Natural killer cell (primary cell): ENCODE measurements around the gene VIPR1. TPM values are rescaled to one million over a fixed set of nuclear protein-coding genes. Genes with fewer than 3 reads are reported as not detected.

Experiments used
- ATAC-seq, 3 donors: fragments of 150-1000 bp in 2 of 3; fragments of 200-7000 bp in 1 of 3; cut with Tn5 transposase; 1 replicate in 1 of 3; 2 replicates in 2 of 3; pipeline ENCODE4 v1.10.0; 2021; ENCODE audit warnings: mild to moderate bottlenecking in 2 of 3, moderate library complexity in 2 of 3
- DNase-seq, 2 donors: peaks; one replicate each; pipeline versions ENCODE4 v3.0.0 to v3.0.0-alpha.2; 2013 to 2021; ENCODE audit warnings: mixed read lengths in 1 of 2
- H3K27ac ChIP-seq: one replicate; pipeline ENCODE4 v1.5.1; 2013; ENCODE audit warnings: mild to moderate bottlenecking, low read length
- H3K27me3 ChIP-seq: one replicate; pipeline ENCODE4 v1.6.1; 2013; ENCODE audit warnings: low read length; ENCODE audit not compliant: control insufficient read depth, insufficient read depth
- H3K36me3 ChIP-seq: one replicate; pipeline ENCODE4 v1.6.1; 2013; ENCODE audit warnings: low read length; ENCODE audit not compliant: control insufficient read depth, insufficient read depth
- H3K4me1 ChIP-seq: one replicate; pipeline ENCODE4 v1.6.1; 2013; ENCODE audit warnings: low read length; ENCODE audit not compliant: control insufficient read depth, insufficient read depth
- H3K4me3 ChIP-seq: one replicate; pipeline ENCODE4 v1.5.1; 2013; ENCODE audit warnings: low read length
- H3K9me3 ChIP-seq: one replicate; pipeline ENCODE4 v1.6.1; 2013; ENCODE audit warnings: low read length; ENCODE audit not compliant: control insufficient read depth, insufficient read depth
- H3K27ac Mint-ChIP-seq, 2 donors: one replicate each; pipeline ENCODE4 v1.8.0; 2022; ENCODE audit warnings: mild to moderate bottlenecking in 2 of 2, mixed read lengths in 2 of 2, moderate library complexity in 1 of 2
- H3K27me3 Mint-ChIP-seq, 2 donors: one replicate each; pipeline ENCODE4 v1.8.0; 2022; ENCODE audit warnings: low read depth in 2 of 2, mixed read lengths in 2 of 2
- H3K36me3 Mint-ChIP-seq: one replicate; pipeline ENCODE4 v1.8.0; 2022; ENCODE audit warnings: mixed read lengths
- H3K4me1 Mint-ChIP-seq, 2 donors: one replicate each; pipeline ENCODE4 v1.8.0; 2022; ENCODE audit warnings: mixed read lengths in 2 of 2
- H3K4me3 Mint-ChIP-seq: one replicate; pipeline ENCODE4 v1.8.0; 2022; ENCODE audit warnings: mild to moderate bottlenecking, moderate library complexity, mixed read lengths
- H3K9me3 Mint-ChIP-seq, 2 donors: one replicate each; pipeline ENCODE4 v1.8.0; 2022; ENCODE audit warnings: mixed read lengths in 2 of 2
- WGBS: methylation state at CpG from one replicate; pipeline ENCODE4 v1.1.7; 2013; ENCODE audit warnings: missing lambda C conversion rate; ENCODE audit not compliant: insufficient coverage; 5-methylcytosine and 5-hydroxymethylcytosine counted together
- intact Hi-C: fragments of 100-400 bp; cut with micrococcal nuclease; formaldehyde crosslinking; loops from one replicate; pipeline ENCODE4 v1.14.2; 2022
- total RNA-seq, 4 donors: library from RNA; stranded (reverse); fragments of 120-200 nt in 1 of 4; gene quantifications; one replicate each; pipeline versions ENCODE4 v1.2.3 to v1.2.4, GENCODE V29; 2013 to 2022
- TF ChIP-seq, protein P1 (sequence below): fragments of 200-600 bp; IDR thresholded peaks from one replicate; pipeline ENCODE4 v1.8.0; 2022; ENCODE audit warnings: antibody characterized with exemption

VIPR1 gene
- total RNA-seq, 3 donors from 2014 or later (not counting 1 experiment from before 2014, with no cell fraction given): 2.3 to 3.1 (median 2.4) TPM

DNA sequence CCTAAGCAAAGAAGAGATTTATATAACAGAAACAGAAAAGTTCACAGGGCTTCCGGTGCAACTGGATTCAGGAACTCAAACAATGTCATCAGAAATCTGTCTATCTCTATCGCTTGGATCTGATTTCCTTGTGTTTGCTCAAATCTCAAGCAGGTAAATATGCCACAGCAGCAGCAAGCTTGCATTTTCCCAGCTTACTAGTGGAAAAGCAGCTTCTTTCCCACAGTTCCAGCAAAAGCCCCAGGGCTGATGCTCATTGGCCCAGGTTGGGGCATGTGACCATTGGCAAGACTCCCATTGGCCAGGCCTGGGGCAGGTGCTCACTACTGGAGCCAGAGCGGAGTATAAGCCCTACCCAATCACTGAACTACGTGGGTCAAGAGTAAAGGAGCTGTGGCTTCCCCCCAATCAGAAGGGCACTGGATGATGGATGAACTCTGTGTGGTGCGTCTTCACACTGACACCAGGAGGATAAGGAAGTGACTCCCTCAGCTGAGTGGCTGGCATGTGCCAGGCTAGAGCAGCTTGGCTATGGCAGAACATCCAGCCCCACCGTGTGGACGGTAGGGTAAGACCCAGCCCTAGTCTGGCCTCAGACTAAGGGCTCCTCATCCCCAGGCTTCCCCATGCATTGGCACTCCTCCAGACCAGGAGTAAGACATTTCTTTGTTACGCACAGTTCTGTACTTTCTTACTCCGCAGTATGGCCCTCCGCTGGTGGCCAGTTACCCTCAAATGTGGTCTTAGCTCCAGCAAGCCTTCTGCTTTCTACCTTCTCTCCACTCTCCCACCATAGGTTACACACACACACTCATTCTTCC, 13.1 kb upstream of the VIPR1 start:
- no peak for DNase-seq
- Histone ChIP-seq H3K36me3 (no peaks in the 10 kb centered on the region), H3K27ac (peak overlapping the region; percentile 26), H3K4me3 (no peak overlapping the region), H3K27me3 (no peaks in the 10 kb centered on the region), H3K9me3 (no peaks in the 10 kb centered on the region), H3K4me1 (peaks cover 3% of the 10 kb centered on the region)
- no peaks in the 10 kb centered on the region for H3K9me3 Mint-ChIP-seq
- H3K27ac Mint-ChIP-seq: no peak overlapping the region
- intact Hi-C loops: no loop called here
- no peak overlapping the region for H3K4me3 Mint-ChIP-seq
- H3K4me1 Mint-ChIP-seq: no peaks in the 10 kb centered on the region
- no peak for ATAC-seq
- 93% methylated on average over 10 of the region's 10 CpGs for WGBS
- peaks cover 8 to 9% of the 10 kb centered on the region in 2 donors for H3K27me3 Mint-ChIP-seq
- TF ChIP-seq, protein P1, sequence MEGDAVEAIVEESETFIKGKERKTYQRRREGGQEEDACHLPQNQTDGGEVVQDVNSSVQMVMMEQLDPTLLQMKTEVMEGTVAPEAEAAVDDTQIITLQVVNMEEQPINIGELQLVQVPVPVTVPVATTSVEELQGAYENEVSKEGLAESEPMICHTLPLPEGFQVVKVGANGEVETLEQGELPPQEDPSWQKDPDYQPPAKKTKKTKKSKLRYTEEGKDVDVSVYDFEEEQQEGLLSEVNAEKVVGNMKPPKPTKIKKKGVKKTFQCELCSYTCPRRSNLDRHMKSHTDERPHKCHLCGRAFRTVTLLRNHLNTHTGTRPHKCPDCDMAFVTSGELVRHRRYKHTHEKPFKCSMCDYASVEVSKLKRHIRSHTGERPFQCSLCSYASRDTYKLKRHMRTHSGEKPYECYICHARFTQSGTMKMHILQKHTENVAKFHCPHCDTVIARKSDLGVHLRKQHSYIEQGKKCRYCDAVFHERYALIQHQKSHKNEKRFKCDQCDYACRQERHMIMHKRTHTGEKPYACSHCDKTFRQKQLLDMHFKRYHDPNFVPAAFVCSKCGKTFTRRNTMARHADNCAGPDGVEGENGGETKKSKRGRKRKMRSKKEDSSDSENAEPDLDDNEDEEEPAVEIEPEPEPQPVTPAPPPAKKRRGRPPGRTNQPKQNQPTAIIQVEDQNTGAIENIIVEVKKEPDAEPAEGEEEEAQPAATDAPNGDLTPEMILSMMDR: no peak
- H3K36me3 Mint-ChIP-seq: no peaks in the 10 kb centered on the region

DNA sequence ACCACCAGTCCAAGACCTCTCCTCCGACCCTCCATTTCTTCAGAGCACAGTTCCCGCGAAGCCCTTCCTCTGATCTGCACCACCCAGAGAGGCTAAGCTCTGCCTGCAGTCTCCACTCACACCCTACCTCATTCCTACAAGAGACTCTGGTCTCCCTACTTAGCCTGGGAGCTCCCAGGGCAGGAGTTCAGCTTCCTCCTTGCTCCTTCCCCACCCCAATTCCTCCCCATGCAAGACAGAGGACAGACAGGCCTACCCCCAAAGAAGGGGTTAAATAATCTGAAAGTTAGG, 12.6 kb upstream of the VIPR1 start:
- Mint-ChIP-seq H3K4me3 (no peak overlapping the region), H3K27ac (no peak overlapping the region), H3K36me3 (no peaks in the 10 kb centered on the region), H3K27me3 (peaks cover 8 to 9% of the 10 kb centered on the region in 2 donors), H3K9me3 (no peaks in the 10 kb centered on the region), H3K4me1 (no peaks in the 10 kb centered on the region)
- intact Hi-C loops: no loop called here
- H3K36me3 ChIP-seq: no peaks in the 10 kb centered on the region
- peak overlapping the region; percentile 26 for H3K27ac ChIP-seq
- 87% methylated on average over 3 of the region's 3 CpGs for WGBS
- H3K4me1 ChIP-seq: peaks cover 3% of the 10 kb centered on the region
- H3K9me3 ChIP-seq: no peaks in the 10 kb centered on the region
- TF ChIP-seq, protein P1: no peak
- H3K4me3 ChIP-seq: no peak overlapping the region
- ATAC-seq (no peak), DNase-seq (no peak)
- H3K27me3 ChIP-seq: no peaks in the 10 kb centered on the region

DNA sequence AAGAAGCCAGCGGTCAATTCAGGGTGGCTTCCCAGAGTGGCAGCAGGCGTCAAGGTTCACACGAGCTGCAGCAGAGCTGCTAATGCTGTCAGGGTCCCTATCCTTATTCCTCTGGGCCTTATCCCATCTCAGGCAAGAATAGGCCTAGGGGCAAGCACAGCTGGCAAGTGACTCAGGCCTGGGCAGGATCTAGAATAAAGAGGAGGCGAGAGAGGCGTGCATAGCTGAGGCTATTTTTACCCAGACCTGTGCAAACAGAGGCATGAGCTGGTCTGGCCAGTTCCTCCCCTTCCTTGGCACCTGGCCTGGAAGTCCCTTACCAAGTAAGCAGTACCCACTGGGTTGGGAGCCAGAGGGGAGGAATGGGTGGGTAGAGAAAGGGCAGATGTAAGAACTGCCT, 12.2 kb upstream of the VIPR1 start:
- no peaks in the 10 kb centered on the region for H3K4me1 Mint-ChIP-seq
- 45% methylated on average over 5 of the region's 5 CpGs for WGBS

More for the DNA sequence above, 12.2 kb upstream of the VIPR1 start:
- no peaks in the 10 kb centered on the region for H3K9me3 ChIP-seq
- TF ChIP-seq, protein P1: no peak
- H3K36me3 ChIP-seq: no peaks in the 10 kb centered on the region
- intact Hi-C loops: no loop called here
- peak overlapping the region; percentile 26 for H3K27ac ChIP-seq
- DNase-seq (no peak), ATAC-seq (no peak)
- Mint-ChIP-seq H3K9me3 (no peaks in the 10 kb centered on the region), H3K36me3 (no peaks in the 10 kb centered on the region), H3K4me3 (no peak overlapping the region), H3K27me3 (peaks cover 6 to 9% of the 10 kb centered on the region in 2 donors), H3K27ac (no peak overlapping the region)
- H3K27me3 ChIP-seq: no peaks in the 10 kb centered on the region
- peaks cover 3% of the 10 kb centered on the region for H3K4me1 ChIP-seq
- H3K4me3 ChIP-seq: no peak overlapping the region
